SU-DHL-6 (cell line): ENCODE data around the gene EGLN1.

Experiments
- H2AFZ ChIP-seq: fragments of 200-600 bp; sonication (generic); 2 replicates; pipeline ENCODE4 v1.6.1; 2014; ENCODE audit warnings: low read depth, mild to moderate bottlenecking, moderate library complexity, mixed read lengths, antibody characterized with exemption, low read length; ENCODE audit not compliant: severe bottlenecking
- H3F3A ChIP-seq: fragments of 200-600 bp; shearing (Covaris generic); 2 replicates; pipeline ENCODE4 v1.6.0; 2016; ENCODE audit warnings: antibody characterized with exemption, mild to moderate bottlenecking; ENCODE audit not compliant: insufficient read depth
- H3K27ac ChIP-seq: fragments of 200-600 bp; sonication (generic); 2 replicates; pipeline ENCODE4 v1.5.1; 2016; ENCODE audit warnings: low read depth, mild to moderate bottlenecking, low read length, moderate library complexity, mixed read lengths
- H3K27me3 ChIP-seq: fragments of 200-600 bp; sonication (generic), shearing (Covaris generic); 2 replicates; pipeline ENCODE4 v1.6.0; 2014; ENCODE audit warnings: mild to moderate bottlenecking, low read length
- H3K36me3 ChIP-seq: fragments of 200-600 bp; sonication (generic); 2 replicates; pipeline ENCODE4 v1.6.1; 2014; ENCODE audit warnings: mild to moderate bottlenecking, low read length, mixed read lengths
- H3K4me2 ChIP-seq: fragments of 300-600, 200-600 bp; shearing (Covaris generic), sonication (generic); 2 replicates; pipeline ENCODE4 v1.6.0; 2014; ENCODE audit warnings: low read length, low read depth, mild to moderate bottlenecking; ENCODE audit not compliant: poor library complexity, severe bottlenecking
- H3K4me3 ChIP-seq: fragments of 200-600 bp; sonication (generic); 2 replicates; pipeline ENCODE4 v1.5.1; 2014; ENCODE audit warnings: antibody characterized with exemption, low read length, mild to moderate bottlenecking, mixed read lengths; ENCODE audit not compliant: insufficient read depth, poor library complexity, severe bottlenecking
- H3K79me2 ChIP-seq: fragments of 200-600 bp; sonication (generic); 2 replicates; pipeline ENCODE4 v1.6.1; 2014; ENCODE audit warnings: mild to moderate bottlenecking, low read length, moderate library complexity; ENCODE audit not compliant: insufficient read depth
- H3K9ac ChIP-seq: fragments of 200-600 bp; sonication (generic); 2 replicates; pipeline ENCODE4 v1.7.0; 2014; ENCODE audit warnings: mild to moderate bottlenecking, low read length
- H3K9me2 ChIP-seq: fragments of 200-600 bp; sonication (generic); replicated peaks from 2 replicates; pipeline ENCODE4 v1.6.1; 2014; ENCODE audit warnings: low read length; ENCODE audit not compliant: insufficient read depth
- H3K9me3 ChIP-seq: fragments of 200-600 bp; sonication (generic); 2 replicates; pipeline ENCODE4 v1.6.1; 2014; ENCODE audit warnings: low read length, mixed read lengths; ENCODE audit not compliant: insufficient read depth
- H4K20me1 ChIP-seq: fragments of 200-600 bp; sonication (generic); 2 replicates; pipeline ENCODE4 v1.6.1; 2014; ENCODE audit warnings: low read depth, mild to moderate bottlenecking, antibody characterized with exemption, low read length, moderate library complexity, mixed read lengths
- EZH2phosphoT487 ChIP-seq: fragments of 200-600 bp; sonication (generic), shearing (Covaris generic); conservative IDR thresholded peaks from 2 replicates; pipeline ENCODE4 v1.6.1; 2018; ENCODE audit warnings: mild to moderate bottlenecking, antibody characterized with exemption, low read length, moderate library complexity, mixed read lengths
- TF ChIP-seq, protein P1 (sequence below): fragments of 200-600 bp; sonication (generic); IDR thresholded peaks from one replicate; pipeline ENCODE4 v1.5.1; 2017; ENCODE audit warnings: antibody characterized with exemption, mild to moderate bottlenecking, low read length, moderate library complexity; ENCODE audit not compliant: insufficient read depth, poor library complexity, severe bottlenecking

EGLN1 gene

DNA sequence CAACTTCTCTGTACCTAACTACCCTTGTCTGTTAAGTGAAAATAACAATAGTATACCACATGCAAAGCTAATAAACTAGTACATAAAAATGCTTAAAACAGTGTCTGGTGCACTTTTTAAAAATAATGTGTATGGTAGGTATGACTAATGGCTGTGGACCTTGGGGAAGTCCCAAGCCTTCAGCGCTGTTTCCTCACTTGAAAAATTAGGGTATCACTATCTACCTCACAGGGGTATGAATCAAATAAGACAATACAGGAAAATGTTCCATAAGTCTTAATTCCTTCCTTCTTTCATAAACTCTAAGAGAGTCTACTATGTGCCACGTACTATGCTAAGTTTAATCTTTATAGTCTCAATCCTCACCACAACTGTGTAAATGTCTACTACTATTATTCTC lies 32.0 kb downstream of the EGLN1 start:
- no peaks in the 10 kb centered on the region for H3K9me3 ChIP-seq
- H3K27me3 ChIP-seq, result no peaks in the 10 kb centered on the region
- no peaks in the 10 kb centered on the region for H3K79me2 ChIP-seq
- H3K27ac ChIP-seq, result no peak overlapping the region
- H3K4me2 ChIP-seq, result no peak overlapping the region
- H3K36me3 ChIP-seq, result no peaks in the 10 kb centered on the region
- H3K9me2 ChIP-seq, result no peaks in the 10 kb centered on the region
- H4K20me1 ChIP-seq, result peaks cover 4% of the 10 kb centered on the region; the same call in 1 of the 2 replicates
- TF ChIP-seq, protein P1, sequence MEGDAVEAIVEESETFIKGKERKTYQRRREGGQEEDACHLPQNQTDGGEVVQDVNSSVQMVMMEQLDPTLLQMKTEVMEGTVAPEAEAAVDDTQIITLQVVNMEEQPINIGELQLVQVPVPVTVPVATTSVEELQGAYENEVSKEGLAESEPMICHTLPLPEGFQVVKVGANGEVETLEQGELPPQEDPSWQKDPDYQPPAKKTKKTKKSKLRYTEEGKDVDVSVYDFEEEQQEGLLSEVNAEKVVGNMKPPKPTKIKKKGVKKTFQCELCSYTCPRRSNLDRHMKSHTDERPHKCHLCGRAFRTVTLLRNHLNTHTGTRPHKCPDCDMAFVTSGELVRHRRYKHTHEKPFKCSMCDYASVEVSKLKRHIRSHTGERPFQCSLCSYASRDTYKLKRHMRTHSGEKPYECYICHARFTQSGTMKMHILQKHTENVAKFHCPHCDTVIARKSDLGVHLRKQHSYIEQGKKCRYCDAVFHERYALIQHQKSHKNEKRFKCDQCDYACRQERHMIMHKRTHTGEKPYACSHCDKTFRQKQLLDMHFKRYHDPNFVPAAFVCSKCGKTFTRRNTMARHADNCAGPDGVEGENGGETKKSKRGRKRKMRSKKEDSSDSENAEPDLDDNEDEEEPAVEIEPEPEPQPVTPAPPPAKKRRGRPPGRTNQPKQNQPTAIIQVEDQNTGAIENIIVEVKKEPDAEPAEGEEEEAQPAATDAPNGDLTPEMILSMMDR, result no peak
- TF ChIP-seq EZH2phosphoT487, result no peak
- no peak overlapping the region for H2AFZ ChIP-seq
- no peaks in the 10 kb centered on the region for H3F3A ChIP-seq
- H3K9ac ChIP-seq, result no peak overlapping the region
- H3K4me3 ChIP-seq, result no peak overlapping the region

DNA sequence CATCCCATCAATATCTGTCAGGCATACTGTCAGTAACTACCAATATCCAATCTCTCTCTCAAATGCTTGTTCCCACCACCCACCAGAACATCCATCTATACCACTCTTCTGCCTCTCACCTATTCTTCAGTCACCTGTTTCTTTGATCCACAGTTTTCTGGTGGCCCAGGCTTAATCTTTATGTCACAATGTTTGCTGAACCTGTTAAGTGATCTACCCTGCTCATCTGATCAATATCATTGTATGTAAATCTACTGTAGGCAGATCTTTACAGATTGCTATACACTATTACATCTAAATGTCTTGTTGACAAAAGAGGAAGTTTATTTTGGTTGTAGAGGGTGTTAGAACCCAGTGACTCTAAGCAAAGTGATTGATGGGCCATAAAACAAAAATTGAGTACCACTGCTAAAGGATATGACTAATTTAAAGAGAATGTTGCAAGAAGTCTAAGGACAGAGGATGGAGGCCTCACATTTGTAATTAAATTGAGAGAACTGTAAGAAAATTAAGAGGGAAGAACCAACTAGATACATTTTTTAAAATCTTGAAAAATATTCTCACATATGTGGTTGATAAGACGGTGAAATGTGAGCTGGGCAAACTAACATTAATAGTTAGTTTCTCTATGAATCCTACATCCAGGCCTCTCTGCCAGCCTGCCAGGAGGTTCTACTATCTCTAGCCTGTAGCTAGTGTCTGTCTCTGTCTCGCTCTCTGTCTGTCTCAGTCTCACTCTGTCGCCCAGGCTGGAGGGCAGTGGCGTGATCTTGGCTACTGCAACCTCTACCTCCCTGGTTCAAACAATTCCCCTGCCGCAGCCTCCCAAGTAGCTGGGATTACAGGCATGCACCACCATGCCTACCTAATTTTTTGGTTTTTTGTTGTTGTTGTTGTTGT lies 34.1 kb downstream of the EGLN1 start:
- no peaks in the 10 kb centered on the region for H3K9me2 ChIP-seq
- no peaks in the 10 kb centered on the region for H3F3A ChIP-seq
- H4K20me1 ChIP-seq, result peaks cover 4% of the 10 kb centered on the region; the same call in 1 of the 2 replicates
- H3K79me2 ChIP-seq, result no peaks in the 10 kb centered on the region
- H2AFZ ChIP-seq, result no peak overlapping the region
- no peak overlapping the region for H3K9ac ChIP-seq
- H3K9me3 ChIP-seq, result no peaks in the 10 kb centered on the region
- H3K4me3 ChIP-seq, result no peak overlapping the region
- TF ChIP-seq, protein P1, result no peak
- no peak for TF ChIP-seq EZH2phosphoT487
- H3K4me2 ChIP-seq, result no peak overlapping the region
- H3K27me3 ChIP-seq, result no peaks in the 10 kb centered on the region
- no peaks in the 10 kb centered on the region for H3K36me3 ChIP-seq
- no peak overlapping the region for H3K27ac ChIP-seq

DNA sequence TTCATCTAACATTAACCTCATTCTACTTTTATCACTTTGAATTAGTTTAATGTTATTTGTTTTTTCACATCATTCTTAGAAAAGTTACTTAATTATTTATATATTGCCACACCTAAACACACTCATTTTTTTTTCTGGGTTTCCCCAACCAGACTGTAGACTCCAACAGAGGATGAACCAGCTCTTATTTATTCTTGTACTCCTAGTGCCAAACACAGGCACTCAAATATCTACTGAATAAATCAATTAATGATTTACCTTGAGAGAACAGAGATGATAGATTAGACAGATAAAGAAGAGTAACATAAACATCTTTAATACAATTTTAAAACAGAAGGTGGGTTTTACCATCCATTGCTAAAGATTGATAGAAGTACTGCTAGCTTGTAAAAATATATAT lies 35.6 kb downstream of the EGLN1 start:
- Histone ChIP-seq H3K9me2 (no peaks in the 10 kb centered on the region), H3K27ac (no peak overlapping the region), H3K4me2 (no peak overlapping the region), H3K36me3 (no peaks in the 10 kb centered on the region), H3K79me2 (no peaks in the 10 kb centered on the region), H2AFZ (no peak overlapping the region), H3F3A (no peaks in the 10 kb centered on the region), H3K4me3 (no peak overlapping the region), H4K20me1 (peaks cover 13% of the 10 kb centered on the region; the same call in 1 of the 2 replicates), H3K9me3 (no peaks in the 10 kb centered on the region), H3K9ac (no peak overlapping the region), H3K27me3 (no peaks in the 10 kb centered on the region)
- TF ChIP-seq, protein P1, result no peak
- TF ChIP-seq EZH2phosphoT487, result no peak
